Measurements from ENCODE around the gene KIRREL3.

Gene KIRREL3

GRCh38 chr11:126633330-126633729, 367.2 kb downstream of the KIRREL3 start:
- H3K4me1 ChIP-seq (ENCODE audit: low read length) = no peaks in the 10 kb centered on the region
- H3K4me2 ChIP-seq (ENCODE audit: low read length) = no peak overlapping the region
- no peak for TF ChIP-seq CTCF (IDR thresholded peaks at IDR 0.05; ENCODE audit: low read depth, low read length)
- TF ChIP-seq EZH2phosphoT487 (IDR thresholded peaks at IDR 0.05; ENCODE audit: low read depth) = no peak

GRCh38 chr11:126630893-126631798, 369.4 kb downstream of the KIRREL3 start:
- Histone ChIP-seq H3K4me3 (ENCODE audit: low read length) (no peak overlapping the region), H3K4me2 (ENCODE audit: low read length) (no peak overlapping the region), H3K36me3 (replicated peaks; ENCODE audit: low read depth, low read length) (no peaks in the 10 kb centered on the region), H3K9ac (ENCODE audit: low read length) (no peak overlapping the region), H3K4me1 (ENCODE audit: low read length) (no peaks in the 10 kb centered on the region), H3K27me3 (ENCODE audit: low read depth, low read length) (peaks cover 21% of the 10 kb centered on the region), H3K9me3 (ENCODE audit: insufficient read depth, low read length) (no peaks in the 10 kb centered on the region), H3K27ac (ENCODE audit: low read length) (no peak overlapping the region), H4K20me1 (ENCODE audit: insufficient read depth, low read length) (no peaks in the 10 kb centered on the region), H3K79me2 (ENCODE audit: low read length) (no peaks in the 10 kb centered on the region), H2AFZ (ENCODE audit: low read depth, low read length) (no peak overlapping the region)
- TF ChIP-seq CTCF (IDR thresholded peaks at IDR 0.05; ENCODE audit: low read depth, low read length) = no peak
- no peak for TF ChIP-seq EZH2phosphoT487 (IDR thresholded peaks at IDR 0.05; ENCODE audit: low read depth)

More at GRCh38 chr11:126633330-126633729, 367.2 kb downstream of the KIRREL3 start:
- Histone ChIP-seq H3K79me2 (ENCODE audit: low read length) (no peaks in the 10 kb centered on the region), H3K36me3 (replicated peaks; ENCODE audit: low read depth, low read length) (no peaks in the 10 kb centered on the region), H3K27me3 (ENCODE audit: low read depth, low read length) (peaks cover 22% of the 10 kb centered on the region), H3K27ac (ENCODE audit: low read length) (no peak overlapping the region), H4K20me1 (ENCODE audit: insufficient read depth, low read length) (no peaks in the 10 kb centered on the region), H3K9me3 (ENCODE audit: insufficient read depth, low read length) (no peaks in the 10 kb centered on the region), H2AFZ (ENCODE audit: low read depth, low read length) (no peak overlapping the region), H3K4me3 (ENCODE audit: low read length) (no peak overlapping the region), H3K9ac (ENCODE audit: low read length) (no peak overlapping the region)

GRCh38 chr11:126630488-126630887, 370.1 kb downstream of the KIRREL3 start:
- H3K27me3 ChIP-seq (ENCODE audit: low read depth, low read length) = peaks cover 21% of the 10 kb centered on the region
- no peaks in the 10 kb centered on the region for H3K36me3 ChIP-seq (replicated peaks; ENCODE audit: low read depth, low read length)
- H3K4me3 ChIP-seq (ENCODE audit: low read length) = no peak overlapping the region
- H3K27ac ChIP-seq (ENCODE audit: low read length) = no peak overlapping the region
- no peak overlapping the region for H2AFZ ChIP-seq (ENCODE audit: low read depth, low read length)
- H3K9ac ChIP-seq (ENCODE audit: low read length) = no peak overlapping the region
- no peaks in the 10 kb centered on the region for H3K9me3 ChIP-seq (ENCODE audit: insufficient read depth, low read length)
- TF ChIP-seq CTCF (IDR thresholded peaks at IDR 0.05; ENCODE audit: low read depth, low read length) (no peak), EZH2phosphoT487 (IDR thresholded peaks at IDR 0.05; ENCODE audit: low read depth) (no peak)
- H4K20me1 ChIP-seq (ENCODE audit: insufficient read depth, low read length) = no peaks in the 10 kb centered on the region
- H3K4me2 ChIP-seq (ENCODE audit: low read length) = no peak overlapping the region
- H3K79me2 ChIP-seq (ENCODE audit: low read length) = no peaks in the 10 kb centered on the region
- no peaks in the 10 kb centered on the region for H3K4me1 ChIP-seq (ENCODE audit: low read length)

GRCh38 chr11:126628790-126629621, 371.6 kb downstream of the KIRREL3 start:
- Histone ChIP-seq H3K27me3 (ENCODE audit: low read depth, low read length) (peaks cover 32% of the 10 kb centered on the region), H3K36me3 (replicated peaks; ENCODE audit: low read depth, low read length) (no peaks in the 10 kb centered on the region), H2AFZ (ENCODE audit: low read depth, low read length) (no peak overlapping the region), H3K27ac (ENCODE audit: low read length) (no peak overlapping the region), H3K79me2 (ENCODE audit: low read length) (no peaks in the 10 kb centered on the region), H4K20me1 (ENCODE audit: insufficient read depth, low read length) (no peaks in the 10 kb centered on the region), H3K4me1 (ENCODE audit: low read length) (no peaks in the 10 kb centered on the region), H3K9ac (ENCODE audit: low read length) (no peak overlapping the region), H3K9me3 (ENCODE audit: insufficient read depth, low read length) (no peaks in the 10 kb centered on the region), H3K4me2 (ENCODE audit: low read length) (no peak overlapping the region), H3K4me3 (ENCODE audit: low read length) (no peak overlapping the region)
- TF ChIP-seq CTCF (IDR thresholded peaks at IDR 0.05; ENCODE audit: low read depth, low read length) (no peak), EZH2phosphoT487 (IDR thresholded peaks at IDR 0.05; ENCODE audit: low read depth) (no peak)
